Measurements from ENCODE around the gene MAML2. TPM values are rescaled to one million over a fixed set of nuclear protein-coding genes. Genes with fewer than 3 reads are reported as not detected.

The MAML2 gene
- total RNA-seq, 2 experiments from 2014 or later: 19.2 to 19.3 TPM

GRCh38 chr11:96110302-96110701 lies 232.7 kb downstream of the MAML2 start:
- no peaks in the 10 kb centered on the region for H3K9me3 Mint-ChIP-seq
- POLR2A ChIA-PET: no interaction called here
- no peak for DNase-seq
- peaks cover 3% of the 10 kb centered on the region for H3K36me3 Mint-ChIP-seq (ENCODE audit: low read depth)
- no peak overlapping the region for H3K27ac Mint-ChIP-seq
- CTCF ChIA-PET: no interaction called here
- H3K4me1 Mint-ChIP-seq: peaks cover 18% of the 10 kb centered on the region
- H3K27me3 Mint-ChIP-seq: no peaks in the 10 kb centered on the region
- H3K4me3 Mint-ChIP-seq: no peak overlapping the region

- no peaks in the 10 kb centered on the region for H3K27me3 Mint-ChIP-seq
- H3K27ac Mint-ChIP-seq: no peak overlapping the region
- H3K4me1 Mint-ChIP-seq: peaks cover 19% of the 10 kb centered on the region
- ChIA-PET CTCF (no interaction called here), POLR2A (no interaction called here)
- H3K4me3 Mint-ChIP-seq: no peak overlapping the region
- DNase-seq: no peak
- H3K9me3 Mint-ChIP-seq: no peaks in the 10 kb centered on the region
- peaks cover 3% of the 10 kb centered on the region for H3K36me3 Mint-ChIP-seq (ENCODE audit: low read depth)
These were observed 233.5 kb downstream of the MAML2 start for GRCh38 chr11:96109331-96110030.

GRCh38 chr11:96107143-96107824 lies 235.7 kb downstream of the MAML2 start:
- POLR2A ChIA-PET: no interaction called here
- CTCF ChIA-PET: no interaction called here
- no peak overlapping the region for H3K27ac Mint-ChIP-seq

GRCh38 chr11:96106645-96107044 lies 236.3 kb downstream of the MAML2 start:
- Mint-ChIP-seq H3K9me3 (peaks cover 4% of the 10 kb centered on the region), H3K27ac (no peak overlapping the region), H3K4me1 (peaks cover 11% of the 10 kb centered on the region), H3K4me3 (no peak overlapping the region), H3K27me3 (no peaks in the 10 kb centered on the region), H3K36me3 (ENCODE audit: low read depth) (peaks cover 3% of the 10 kb centered on the region)
- DNase-seq: no peak
- ChIA-PET POLR2A (no interaction called here), CTCF (no interaction called here)

More at GRCh38 chr11:96107143-96107824, 235.7 kb downstream of the MAML2 start:
- Mint-ChIP-seq H3K4me3 (no peak overlapping the region), H3K4me1 (peaks cover 11% of the 10 kb centered on the region), H3K27me3 (no peaks in the 10 kb centered on the region), H3K9me3 (peaks cover 4% of the 10 kb centered on the region), H3K36me3 (ENCODE audit: low read depth) (peaks cover 3% of the 10 kb centered on the region)
- DNase-seq: no peak

GRCh38 chr11:96105944-96106343 lies 237.1 kb downstream of the MAML2 start:
- Mint-ChIP-seq H3K4me1 (peaks cover 11% of the 10 kb centered on the region), H3K9me3 (peaks cover 4% of the 10 kb centered on the region), H3K36me3 (ENCODE audit: low read depth) (peaks cover 3% of the 10 kb centered on the region), H3K27ac (no peak overlapping the region), H3K27me3 (no peaks in the 10 kb centered on the region), H3K4me3 (no peak overlapping the region)
- no peak for DNase-seq
- CTCF ChIA-PET: interaction anchor here (1.1 to 1.5 kb wide), 2 partner anchors 11 to 237 kb away, joined by 3 to 4 read pairs; partner anchors contain the start of gene MAML2
- POLR2A ChIA-PET: no interaction called here

DNA sequence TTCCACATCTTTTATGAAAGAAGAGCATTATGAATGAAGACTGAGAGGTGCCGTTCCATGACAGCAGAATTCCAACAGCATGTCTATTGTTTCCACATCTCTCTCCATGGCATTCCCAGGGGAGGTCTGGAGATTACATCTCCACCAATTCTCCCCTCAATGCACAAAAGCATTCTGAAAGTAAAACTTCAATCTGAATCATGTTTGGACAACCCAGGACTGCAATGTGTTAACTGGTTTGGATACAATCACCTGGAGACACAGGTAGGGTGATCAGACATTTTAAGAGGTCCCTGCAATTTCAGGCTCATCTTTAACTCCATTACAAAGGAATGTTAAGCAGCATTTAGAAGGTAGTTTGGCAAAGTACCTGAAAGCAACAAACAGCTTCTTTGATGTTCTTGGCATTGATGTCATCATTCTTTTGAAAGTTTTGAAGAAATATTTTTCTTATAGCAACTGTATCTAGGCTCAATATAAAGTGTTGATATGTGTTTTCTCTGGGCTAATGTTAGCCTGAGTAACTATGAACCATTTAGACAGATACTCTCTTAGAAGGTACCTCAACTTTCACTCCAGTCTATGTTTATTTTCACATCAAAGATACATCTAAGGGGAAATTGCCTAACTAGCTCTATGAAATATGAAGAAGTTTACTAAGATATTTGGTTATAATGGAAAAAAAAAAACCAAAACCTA lies 237.6 kb downstream of the MAML2 start:
- H3K27ac Mint-ChIP-seq: no peak overlapping the region
- peaks cover 11% of the 10 kb centered on the region for H3K4me1 Mint-ChIP-seq
- ChIA-PET POLR2A (no interaction called here), CTCF (interaction anchor here (1.1 to 1.5 kb wide), 2 partner anchors 11 to 238 kb away, joined by 3 to 4 read pairs; partner anchors contain the start of gene MAML2)
- H3K27me3 Mint-ChIP-seq: no peaks in the 10 kb centered on the region
- H3K4me3 Mint-ChIP-seq: no peak overlapping the region
- H3K36me3 Mint-ChIP-seq (ENCODE audit: low read depth): peaks cover 1% of the 10 kb centered on the region
- H3K9me3 Mint-ChIP-seq: peaks cover 4% of the 10 kb centered on the region
- no peak for DNase-seq

DNA sequence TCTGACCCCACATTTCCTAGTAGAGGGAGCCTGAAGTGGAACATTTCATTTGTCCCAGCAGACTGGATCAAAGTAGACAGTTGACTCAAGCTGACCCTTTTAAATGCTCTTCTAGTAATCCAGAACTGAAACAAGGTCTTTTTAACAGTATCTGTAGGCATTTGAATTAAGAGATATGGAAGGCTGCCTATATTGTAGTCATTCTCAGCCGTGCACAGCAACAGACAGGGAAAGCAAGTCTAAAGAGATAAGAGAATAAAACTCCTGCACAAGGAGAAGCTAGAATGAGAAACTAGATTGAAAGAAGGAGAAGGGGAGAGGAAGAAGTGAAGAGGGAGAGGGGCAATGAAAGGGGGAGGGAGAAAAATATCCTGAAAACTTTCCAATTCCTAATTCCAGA lies 238.5 kb downstream of the MAML2 start:
- no peak overlapping the region for H3K27ac Mint-ChIP-seq
- ChIA-PET POLR2A (no interaction called here), CTCF (no interaction called here)

GRCh38 chr11:96103721-96104120 lies 239.3 kb downstream of the MAML2 start:
- H3K4me1 Mint-ChIP-seq: peaks cover 11% of the 10 kb centered on the region
- DNase-seq: no peak
- H3K36me3 Mint-ChIP-seq (ENCODE audit: low read depth): no peaks in the 10 kb centered on the region
- H3K9me3 Mint-ChIP-seq: peaks cover 4% of the 10 kb centered on the region
- H3K27me3 Mint-ChIP-seq: no peaks in the 10 kb centered on the region
- ChIA-PET CTCF (no interaction called here), POLR2A (no interaction called here)
- H3K4me3 Mint-ChIP-seq: no peak overlapping the region
- no peak overlapping the region for H3K27ac Mint-ChIP-seq

More for the DNA sequence above, 238.5 kb downstream of the MAML2 start:
- no peak overlapping the region for H3K4me3 Mint-ChIP-seq
- H3K36me3 Mint-ChIP-seq (ENCODE audit: low read depth): no peaks in the 10 kb centered on the region
- no peak for DNase-seq
- peaks cover 4% of the 10 kb centered on the region for H3K9me3 Mint-ChIP-seq
- peaks cover 11% of the 10 kb centered on the region for H3K4me1 Mint-ChIP-seq
- no peaks in the 10 kb centered on the region for H3K27me3 Mint-ChIP-seq

GRCh38 chr11:96103102-96103501 lies 239.9 kb downstream of the MAML2 start:
- H3K27me3 Mint-ChIP-seq: no peaks in the 10 kb centered on the region
- POLR2A ChIA-PET: no interaction called here
- H3K4me1 Mint-ChIP-seq: peaks cover 11% of the 10 kb centered on the region
- peaks cover 4% of the 10 kb centered on the region for H3K9me3 Mint-ChIP-seq
- no peak for DNase-seq
- no peaks in the 10 kb centered on the region for H3K36me3 Mint-ChIP-seq (ENCODE audit: low read depth)
- CTCF ChIA-PET: interaction anchor here (1.1 kb wide), 1 partner anchor 15 kb away, joined by 3 read pairs; no protein-coding TSS in a partner anchor
- no peak overlapping the region for H3K4me3 Mint-ChIP-seq
- H3K27ac Mint-ChIP-seq: no peak overlapping the region

DNA sequence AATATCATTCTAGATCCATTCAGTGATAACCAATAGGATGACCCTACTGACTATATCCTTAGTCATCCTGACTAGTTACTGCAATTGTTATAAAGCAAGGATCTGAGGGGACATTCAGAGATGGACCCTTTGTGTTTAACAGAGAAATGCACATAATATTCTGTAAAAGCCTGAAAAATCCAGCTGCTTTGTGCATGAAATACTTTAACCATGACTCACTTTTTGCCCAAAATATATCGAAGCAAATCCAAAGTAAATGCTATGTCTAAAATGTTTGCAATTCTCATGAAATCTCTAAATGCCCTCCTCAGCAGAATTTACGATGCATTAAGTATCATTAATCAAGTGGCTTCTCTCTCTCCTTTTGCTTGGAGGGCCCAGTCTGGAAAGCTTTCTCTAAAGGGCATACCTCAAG lies 240.3 kb downstream of the MAML2 start:
- H3K9me3 Mint-ChIP-seq: peaks cover 4% of the 10 kb centered on the region
- H3K4me3 Mint-ChIP-seq: no peak overlapping the region
- ChIA-PET CTCF (interaction anchor here (1.1 kb wide), 1 partner anchor 15 kb away, joined by 3 read pairs; no protein-coding TSS in a partner anchor), POLR2A (no interaction called here)
- peaks cover 11% of the 10 kb centered on the region for H3K4me1 Mint-ChIP-seq
- no peak for DNase-seq
- no peaks in the 10 kb centered on the region for H3K36me3 Mint-ChIP-seq (ENCODE audit: low read depth)
- no peak overlapping the region for H3K27ac Mint-ChIP-seq
- H3K27me3 Mint-ChIP-seq: no peaks in the 10 kb centered on the region

- ChIA-PET CTCF (interaction anchor here (2.2 kb wide), 1 partner anchor 240 kb away, joined by 5 read pairs; no protein-coding TSS in a partner anchor), POLR2A (no interaction called here)
- no peaks in the 10 kb centered on the region for H3K36me3 Mint-ChIP-seq (ENCODE audit: low read depth)
- peaks cover 4% of the 10 kb centered on the region for H3K9me3 Mint-ChIP-seq
- H3K4me1 Mint-ChIP-seq: peaks cover 11% of the 10 kb centered on the region
- H3K4me3 Mint-ChIP-seq: no peak overlapping the region
- no peak for DNase-seq
- no peaks in the 10 kb centered on the region for H3K27me3 Mint-ChIP-seq
- H3K27ac Mint-ChIP-seq: no peak overlapping the region
These were observed 241.8 kb downstream of the MAML2 start for GRCh38 chr11:96101146-96101545.

GRCh38 chr11:96098511-96099241 lies 244.3 kb downstream of the MAML2 start:
- no peaks in the 10 kb centered on the region for H3K36me3 Mint-ChIP-seq (ENCODE audit: low read depth)
- no peak overlapping the region for H3K27ac Mint-ChIP-seq
- no peak for DNase-seq
- H3K4me3 Mint-ChIP-seq: no peak overlapping the region
- peaks cover 2% of the 10 kb centered on the region for H3K9me3 Mint-ChIP-seq
- ChIA-PET CTCF (no interaction called here), POLR2A (no interaction called here)
- no peaks in the 10 kb centered on the region for H3K27me3 Mint-ChIP-seq
- peaks cover 7% of the 10 kb centered on the region for H3K4me1 Mint-ChIP-seq

Data from activated CD4-positive, alpha-beta memory T cell treated with anti-CD3 and anti-CD28 coated beads, Interleukin-2, amount 10 ng/mL, durations not matched to agents 7 days and 5 days (primary cell).